NT2/D1 (cell line): ENCODE results near the gene SINHCAF.

ENCODE experiments used
- SUZ12 ChIP-seq: IDR thresholded peaks from 2 replicates; pipeline ENCODE4 v1.6.1; 2011; ENCODE audit not compliant: insufficient read length, insufficient read depth; ENCODE audit errors: extremely low read depth
- YY1 ChIP-seq: IDR thresholded peaks from 2 replicates; pipeline ENCODE4 v1.6.1; 2011; ENCODE audit not compliant: insufficient read length, insufficient read depth
- ZNF274 ChIP-seq: IDR thresholded peaks from 2 replicates; pipeline ENCODE4 v1.6.1; 2011; ENCODE audit warnings: mild to moderate bottlenecking, low read depth, low read length

- TF ChIP-seq YY1 = no peak
- TF ChIP-seq SUZ12 = no peak
- TF ChIP-seq ZNF274 = no peak
Measured at GRCh38 chr12:31321897-31322228, 4.1 kb downstream of the SINHCAF start.
